DMS53 (cell line): ENCODE results near the gene CCDC71L.
A peak's percentile ranks its signal among the peaks of the same experiment; 100 is the strongest.

Source experiments
- DNase-seq: peaks from one replicate; lab custom pipeline; 2025; lab: John Stamatoyannopoulos, UW

CCDC71L gene

DNA sequence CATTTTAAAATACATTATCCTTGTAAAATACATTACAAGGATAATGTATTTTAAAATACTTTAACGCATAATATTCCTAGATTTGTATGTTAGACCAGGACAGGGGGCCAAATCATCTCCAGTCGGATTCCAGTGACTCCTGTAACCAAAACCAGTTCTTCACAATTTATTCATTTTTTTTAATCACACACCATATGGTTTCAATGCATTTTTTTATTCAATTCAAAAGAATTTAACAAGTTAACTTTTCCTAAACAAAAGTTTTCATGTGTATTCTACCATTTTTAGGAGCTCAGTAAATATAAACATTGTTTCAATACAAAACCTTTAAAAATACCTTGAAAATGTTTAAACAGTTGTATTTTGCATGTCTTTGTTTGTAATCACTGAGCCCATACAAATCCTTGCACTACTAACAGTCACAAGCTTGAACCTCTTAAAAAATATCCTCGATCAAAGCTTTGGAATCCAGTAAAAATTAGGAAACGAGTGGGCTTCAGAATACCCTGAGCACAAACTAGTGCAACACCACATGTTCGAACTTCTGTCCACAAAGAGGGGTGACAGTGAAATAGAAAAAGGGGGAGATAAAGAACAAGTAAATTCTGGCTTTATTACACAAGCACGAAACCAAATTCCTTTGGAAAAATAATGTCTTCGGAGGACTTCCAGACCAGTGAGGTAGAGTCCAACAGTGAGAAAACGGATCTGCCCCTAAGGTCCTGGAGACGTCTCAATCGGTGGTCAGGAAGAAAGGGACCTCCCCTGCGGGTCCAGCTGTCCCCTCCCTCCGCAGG lies 1.6 kb downstream of the CCDC71L start:
- peak; percentile 43 for DNase-seq

DNA sequence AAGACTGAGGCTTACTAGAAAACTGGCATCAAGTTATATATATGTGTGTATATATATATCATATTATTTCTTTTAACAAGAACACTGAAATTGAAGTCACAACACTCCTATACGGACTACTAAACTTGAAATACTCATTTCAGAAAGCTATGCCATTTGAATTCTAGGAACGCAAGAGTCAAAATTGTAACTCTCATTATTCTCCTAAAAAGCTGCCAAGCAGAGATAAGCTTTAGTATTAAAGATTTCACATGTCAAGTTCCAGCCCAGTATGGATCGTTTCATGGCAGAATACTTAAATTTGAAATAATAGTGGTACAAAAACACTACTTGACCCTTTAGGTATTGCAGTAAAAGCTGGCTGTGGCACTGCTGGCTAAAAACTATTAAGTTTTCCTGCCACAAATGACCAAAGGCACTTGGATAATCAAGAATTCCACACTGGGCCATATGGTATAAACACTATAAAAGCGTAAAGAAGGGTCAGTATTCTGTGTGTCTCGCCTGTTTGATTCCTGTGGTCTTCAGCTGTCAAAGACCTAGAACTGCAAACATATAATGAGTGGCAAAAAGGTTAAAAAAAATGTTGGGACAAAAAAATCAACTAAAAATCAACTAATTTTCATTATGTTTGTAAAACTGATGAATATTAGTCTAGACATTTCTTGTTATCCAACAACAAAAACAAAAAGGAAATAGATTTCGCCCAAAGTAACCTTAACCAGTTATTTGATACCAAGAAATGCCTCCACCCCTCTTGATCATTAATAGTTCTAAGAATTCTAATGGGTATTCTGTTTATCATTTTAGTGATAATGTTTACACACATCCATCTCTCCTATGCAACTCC lies 2.4 kb downstream of the CCDC71L start:
- no peak for DNase-seq

- DNase-seq, result no peak
These were observed 3.6 kb downstream of the CCDC71L start for GRCh38 chr7:106657085-106657991.

- DNase-seq, result no peak
These were observed 5.1 kb downstream of the CCDC71L start for GRCh38 chr7:106655703-106656498.

DNA sequence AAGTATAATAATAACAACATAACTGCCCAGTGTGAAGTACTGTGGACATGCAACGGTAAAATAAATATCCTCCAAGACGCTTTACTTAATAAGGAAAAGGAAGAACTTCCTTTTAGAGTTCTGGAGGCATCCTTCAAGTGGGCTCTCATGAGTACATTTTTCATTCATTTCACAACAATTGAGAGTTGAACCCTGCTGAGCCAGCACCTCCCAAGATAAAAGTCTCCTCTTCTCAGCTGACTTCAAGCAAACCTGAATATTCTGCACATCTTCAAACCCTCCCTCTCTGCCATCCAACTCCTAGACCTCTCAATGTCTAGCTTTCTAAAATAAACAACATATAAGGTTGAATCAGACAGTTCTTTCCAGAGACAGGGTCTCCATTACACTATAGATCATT lies 7.5 kb downstream of the CCDC71L start:
- no peak for DNase-seq

- no peak for DNase-seq
These were observed 8.0 kb downstream of the CCDC71L start for GRCh38 chr7:106652909-106653308.

DNA sequence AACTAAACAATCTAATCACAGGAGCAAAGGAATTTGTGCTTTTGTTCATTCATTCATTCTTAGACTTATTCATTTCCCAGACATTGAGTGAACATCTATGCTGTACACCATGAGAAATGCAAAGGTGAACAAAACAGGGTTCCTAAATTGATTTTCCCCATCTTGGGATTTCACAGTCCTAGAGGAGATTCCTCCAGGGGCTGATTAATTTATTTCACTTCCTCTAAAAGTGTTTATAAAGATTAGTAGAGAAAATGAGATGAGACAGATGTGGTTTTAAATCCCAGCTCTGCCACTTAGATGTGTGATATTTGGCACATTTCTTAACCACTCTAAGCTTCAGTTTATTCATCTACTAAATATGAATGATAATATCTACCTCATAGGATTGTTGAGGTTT lies 8.9 kb downstream of the CCDC71L start:
- no peak for DNase-seq

DNA sequence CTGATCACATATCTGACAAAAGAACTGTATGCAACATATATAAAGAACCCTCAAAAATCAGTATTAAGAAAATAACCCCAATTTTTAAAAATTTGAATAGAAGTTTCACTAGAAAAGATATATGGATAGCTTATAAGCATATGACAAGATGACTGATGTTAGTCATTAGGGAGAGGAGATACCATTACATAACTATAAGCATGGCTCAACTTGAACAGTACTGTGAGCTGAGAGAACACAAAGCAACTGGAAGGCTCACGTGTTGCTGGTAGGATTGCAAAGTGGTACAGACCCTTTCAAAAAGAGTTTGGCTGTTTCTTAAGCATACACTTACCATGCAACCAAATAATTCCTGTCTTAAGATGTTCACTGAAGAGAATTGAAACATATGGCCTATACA lies 14.7 kb downstream of the CCDC71L start:
- no peak for DNase-seq

- no peak for DNase-seq
These were observed 16.0 kb downstream of the CCDC71L start for GRCh38 chr7:106644999-106645398.

DNA sequence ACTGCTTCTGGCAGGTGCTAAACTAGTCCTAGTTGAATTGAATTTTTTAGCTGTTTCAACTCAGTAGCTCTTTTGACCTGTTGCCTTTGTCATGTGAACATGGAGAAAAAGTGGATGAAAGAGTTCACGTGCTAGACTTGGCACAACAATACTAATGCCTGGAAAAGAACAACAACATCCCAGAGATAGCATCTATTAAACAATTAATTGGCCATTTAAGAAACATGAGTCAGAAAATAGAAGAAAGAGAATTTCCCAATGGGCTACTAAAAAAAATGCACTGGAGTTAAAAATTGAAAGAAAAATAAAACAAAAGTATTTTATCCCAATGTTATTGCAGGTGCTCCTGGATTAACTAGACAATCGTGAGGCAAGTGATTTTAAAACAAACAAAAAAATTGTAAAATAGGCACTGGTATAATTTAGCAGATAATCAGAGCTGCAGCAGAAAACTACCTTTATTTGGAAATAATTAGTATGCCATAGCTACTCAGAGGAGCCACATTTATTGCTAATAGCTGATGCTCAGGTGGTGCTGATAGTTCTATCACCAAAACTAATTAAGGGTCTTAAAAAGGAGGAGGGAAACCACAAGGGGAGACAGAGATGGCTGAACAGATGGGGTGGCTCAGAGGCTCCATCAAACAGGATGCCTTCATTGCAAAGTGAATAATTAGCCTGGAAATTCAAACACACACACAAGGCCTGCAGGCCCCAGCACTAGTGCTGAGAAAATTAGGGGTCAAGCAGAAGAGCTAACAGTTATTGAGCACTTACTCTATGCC lies 17.6 kb downstream of the CCDC71L start:
- no peak for DNase-seq

- no peak for DNase-seq
These were observed 19.5 kb downstream of the CCDC71L start for GRCh38 chr7:106641416-106641815.

GRCh38 chr7:106640368-106641141 lies 20.4 kb downstream of the CCDC71L start:
- no peak for DNase-seq

DNA sequence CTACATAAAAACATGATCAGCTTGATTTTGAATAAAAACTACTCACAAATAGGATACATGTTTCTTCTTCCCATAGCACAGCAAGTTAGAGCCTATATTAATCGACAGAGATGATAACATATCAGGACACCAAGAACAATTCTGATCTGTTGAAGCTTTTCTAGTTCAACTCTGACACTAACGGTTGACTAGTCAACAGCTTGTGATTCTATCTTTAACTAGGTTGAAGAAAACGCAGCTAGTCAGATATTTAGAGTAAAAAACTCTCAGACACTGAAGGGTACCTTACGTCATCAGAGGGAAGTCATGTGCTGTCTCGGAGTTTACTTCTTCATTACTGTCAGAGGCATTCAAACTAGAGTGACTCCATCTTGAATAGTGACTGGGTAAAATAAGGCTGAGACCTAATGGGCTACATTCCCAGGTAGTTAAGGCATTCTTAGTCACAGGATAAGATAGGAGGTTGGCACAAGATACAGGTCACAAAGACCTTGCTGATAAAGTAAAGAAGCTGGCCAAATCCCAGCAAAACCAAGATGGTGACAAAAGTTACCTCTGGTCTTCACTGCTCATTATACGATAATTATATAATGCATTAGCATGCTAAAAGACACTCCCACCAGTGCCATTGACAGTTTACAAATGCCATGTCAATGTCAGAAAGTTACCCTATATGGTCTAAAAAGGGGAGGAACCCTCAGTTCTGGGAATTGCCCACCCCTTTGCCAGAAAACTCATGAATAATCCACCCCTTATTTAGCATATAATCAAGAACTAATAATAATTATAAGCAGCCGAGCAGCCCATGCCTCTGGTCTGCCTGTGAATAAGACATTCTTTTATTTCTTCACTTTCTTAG lies 21.3 kb downstream of the CCDC71L start:
- no peak for DNase-seq

- DNase-seq, result no peak
These were observed 25.5 kb downstream of the CCDC71L start for GRCh38 chr7:106635411-106635810.

GRCh38 chr7:106634958-106635357 lies 26.0 kb downstream of the CCDC71L start:
- DNase-seq, result no peak

- DNase-seq, result no peak
These were observed 30.3 kb downstream of the CCDC71L start for GRCh38 chr7:106630648-106631047.

- DNase-seq, result no peak
These were observed 31.4 kb downstream of the CCDC71L start for GRCh38 chr7:106629516-106629915.

- peak; percentile 91 for DNase-seq
These were observed 34.4 kb downstream of the CCDC71L start for GRCh38 chr7:106626376-106627164.
